ENCODE measurements around the gene MAEA.

The MAEA gene

DNA sequence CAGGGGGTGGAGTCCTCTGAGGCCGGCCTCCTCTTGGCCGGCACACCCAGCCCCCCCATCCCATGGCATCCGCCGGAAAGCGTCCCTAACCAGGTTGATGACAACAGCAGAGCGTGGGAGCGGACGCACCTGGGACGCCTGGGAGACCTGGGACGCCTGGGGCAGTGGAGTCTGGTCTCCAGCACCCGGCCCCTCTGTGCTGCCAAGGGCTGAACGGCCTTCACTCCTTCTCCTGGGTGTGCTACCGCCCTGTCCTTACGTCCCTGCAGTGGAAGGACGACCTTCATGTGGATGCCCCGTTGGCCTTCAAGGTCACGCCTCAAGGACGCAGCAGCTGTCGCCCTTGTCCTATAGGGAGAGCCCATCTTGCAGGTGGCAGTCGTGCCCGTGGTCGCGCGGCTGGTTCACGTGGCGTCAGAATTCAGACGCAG is 89.7 kb downstream of the MAEA start:
- DNase-seq (ENCODE audit: low read depth, low spot score), result no peak

DNA sequence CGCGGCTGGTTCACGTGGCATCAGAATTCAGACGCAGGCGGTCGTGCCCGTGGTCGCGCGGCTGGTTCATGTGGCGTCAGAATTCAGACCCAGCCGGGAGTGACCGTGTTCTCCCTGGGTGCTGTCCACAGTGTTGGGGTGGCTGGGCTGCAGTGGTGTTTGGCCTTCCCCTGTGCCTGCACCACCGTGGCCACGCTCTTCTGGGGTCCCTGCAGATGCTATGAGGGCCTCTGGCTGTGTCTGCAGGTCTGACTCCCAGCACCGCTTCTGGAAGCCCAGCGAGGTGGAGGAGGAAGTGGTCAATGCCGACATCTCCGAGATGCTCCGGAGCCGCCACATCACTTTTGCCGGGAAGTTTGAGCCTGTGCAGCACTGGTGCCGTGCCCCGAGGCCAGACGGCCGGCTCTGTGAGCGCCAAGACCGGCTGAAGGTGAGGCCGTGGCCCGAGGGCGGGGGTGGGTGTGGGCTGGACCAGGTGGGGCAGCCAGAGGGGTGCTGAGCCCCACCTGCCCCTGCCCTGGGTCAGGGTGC is 90.2 kb downstream of the MAEA start:
- no peak for DNase-seq (ENCODE audit: low read depth, low spot score)

DNA sequence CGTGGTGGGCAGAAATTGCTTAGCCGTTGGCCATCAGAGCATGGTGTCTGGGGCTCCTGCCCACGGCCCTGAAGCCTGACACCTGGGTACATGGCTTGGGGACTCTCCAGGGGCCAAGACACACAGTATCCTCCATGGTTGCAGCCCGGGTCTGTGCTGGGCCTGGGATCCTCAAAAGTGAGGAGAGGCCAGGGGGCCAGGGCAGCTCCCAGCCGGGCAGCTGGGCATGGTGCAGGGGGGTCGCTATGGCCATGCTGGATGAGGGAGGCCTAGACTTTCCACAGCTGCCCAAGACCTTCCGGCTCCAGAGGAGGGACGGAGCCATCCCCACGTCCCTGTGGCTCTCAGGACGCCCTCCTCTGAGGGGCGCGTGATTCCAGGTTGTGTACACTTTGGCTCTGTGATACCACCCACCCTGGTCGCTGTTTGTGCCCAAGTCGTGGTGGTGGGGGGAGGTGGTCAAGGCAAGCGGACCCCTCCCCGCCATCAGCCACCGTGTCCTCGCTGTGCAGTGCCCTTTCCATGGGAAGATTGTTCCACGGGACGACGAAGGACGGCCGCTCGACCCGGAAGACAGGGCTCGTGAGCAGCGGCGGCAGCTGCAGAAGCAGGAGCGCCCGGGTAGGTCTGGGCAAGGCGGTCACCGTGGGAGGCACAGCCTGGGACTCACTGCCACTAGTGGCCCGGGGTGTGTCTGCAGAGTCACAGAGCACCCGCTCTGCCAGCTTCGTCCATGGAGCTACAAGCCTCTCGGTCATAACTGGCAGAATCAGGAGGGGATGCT is 90.9 kb downstream of the MAEA start:
- no peak for DNase-seq (ENCODE audit: low read depth, low spot score)

- DNase-seq (ENCODE audit: low read depth, low spot score), result no peak
Measured at GRCh38 chr4:1381181-1381621, 91.5 kb downstream of the MAEA start.

GRCh38 chr4:1381944-1382541 is 92.4 kb downstream of the MAEA start:
- no peak for DNase-seq (ENCODE audit: low read depth, low spot score)

DNA sequence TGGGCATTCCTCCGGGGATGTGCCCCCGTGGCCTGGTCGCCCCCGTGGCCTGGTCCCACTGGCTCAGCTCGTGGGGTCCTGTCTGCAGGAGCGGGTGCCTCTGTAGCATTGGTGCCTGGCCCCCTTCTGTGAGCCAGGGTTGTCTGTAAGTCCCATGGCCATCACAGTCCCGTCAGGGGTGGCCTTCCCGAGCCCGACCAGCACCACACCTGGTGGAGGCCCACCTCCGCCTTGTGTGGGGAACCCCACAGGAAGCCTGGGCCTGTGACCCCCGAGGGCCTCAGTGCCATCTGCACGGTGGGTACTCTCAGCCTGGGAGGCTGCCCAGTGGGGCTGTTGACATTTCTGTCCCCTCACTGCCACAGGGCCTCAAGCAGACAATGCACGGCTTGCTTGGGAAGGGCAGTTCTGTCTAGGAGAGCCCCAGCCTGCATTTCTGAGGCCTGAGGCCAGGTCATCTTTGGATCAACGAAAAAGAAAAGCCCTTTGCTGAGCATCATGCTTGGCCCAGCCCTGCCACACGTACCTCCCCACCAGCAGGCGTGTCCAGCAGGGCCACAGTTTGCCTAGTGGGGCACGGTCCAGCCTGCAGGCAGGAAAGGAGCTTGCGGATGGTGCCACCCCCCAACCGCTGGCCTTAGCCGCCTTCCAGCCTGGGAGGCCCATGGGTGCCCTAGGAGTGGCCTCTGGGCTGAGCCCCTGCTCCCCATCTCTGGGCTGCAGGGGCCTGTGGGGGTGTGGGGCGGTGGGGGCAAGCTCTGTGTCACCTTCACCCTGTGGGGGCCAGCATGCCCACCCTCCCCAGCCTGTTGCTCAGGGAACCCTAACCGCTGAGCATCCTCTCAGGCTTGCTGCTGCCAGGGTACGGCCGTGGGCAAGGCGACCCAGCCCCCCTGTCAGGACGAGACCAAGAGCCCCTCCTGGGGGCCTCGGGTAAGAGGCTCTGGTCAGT is 93.4 kb downstream of the MAEA start:
- DNase-seq (ENCODE audit: low read depth, low spot score), result no peak

DNA sequence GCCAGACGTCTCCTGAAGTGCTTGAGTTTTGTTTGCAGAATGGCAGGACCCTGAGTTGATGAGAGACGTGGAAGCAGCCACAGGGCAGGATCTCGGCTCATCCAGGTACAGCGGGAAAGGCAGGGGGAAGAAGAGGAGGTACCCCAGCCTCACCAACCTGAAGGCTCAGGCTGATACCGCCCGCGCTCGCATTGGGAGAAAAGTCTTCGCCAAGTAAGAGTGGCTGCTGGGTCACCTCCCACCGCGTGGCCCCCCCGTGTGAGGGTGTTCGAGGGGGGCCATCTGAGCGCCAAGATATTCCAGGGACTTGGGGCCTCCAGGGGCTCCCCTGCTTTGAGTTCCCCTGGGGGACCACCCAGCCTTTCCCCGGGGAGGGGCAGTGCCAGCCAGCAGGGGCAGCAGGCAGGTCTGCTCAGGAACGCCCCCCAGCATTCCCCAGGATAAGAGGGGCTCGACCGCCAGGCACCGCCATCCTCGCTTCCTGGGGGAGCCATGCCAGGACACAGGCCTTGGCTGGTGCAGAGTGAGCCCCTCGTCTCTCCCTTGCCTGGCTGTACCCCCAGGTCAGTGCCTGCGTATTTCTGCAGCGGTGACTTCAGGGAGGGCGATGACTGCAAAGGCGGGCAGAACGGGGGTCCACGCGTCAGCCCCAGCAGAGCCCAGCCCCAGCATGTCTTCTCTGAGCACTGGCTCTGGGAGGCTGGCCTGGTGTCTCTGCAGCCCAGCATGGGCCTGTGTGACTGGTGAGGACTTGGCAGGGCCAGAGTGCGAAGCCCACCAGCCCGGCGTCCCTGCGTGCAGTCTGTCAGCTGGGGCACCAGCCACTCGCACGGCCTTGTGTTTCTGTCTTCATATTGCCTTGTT is 94.3 kb downstream of the MAEA start:
- no peak for DNase-seq (ENCODE audit: low read depth, low spot score)

GRCh38 chr4:1384675-1385372 is 95.1 kb downstream of the MAEA start:
- DNase-seq (ENCODE audit: low read depth, low spot score), result no peak

DNA sequence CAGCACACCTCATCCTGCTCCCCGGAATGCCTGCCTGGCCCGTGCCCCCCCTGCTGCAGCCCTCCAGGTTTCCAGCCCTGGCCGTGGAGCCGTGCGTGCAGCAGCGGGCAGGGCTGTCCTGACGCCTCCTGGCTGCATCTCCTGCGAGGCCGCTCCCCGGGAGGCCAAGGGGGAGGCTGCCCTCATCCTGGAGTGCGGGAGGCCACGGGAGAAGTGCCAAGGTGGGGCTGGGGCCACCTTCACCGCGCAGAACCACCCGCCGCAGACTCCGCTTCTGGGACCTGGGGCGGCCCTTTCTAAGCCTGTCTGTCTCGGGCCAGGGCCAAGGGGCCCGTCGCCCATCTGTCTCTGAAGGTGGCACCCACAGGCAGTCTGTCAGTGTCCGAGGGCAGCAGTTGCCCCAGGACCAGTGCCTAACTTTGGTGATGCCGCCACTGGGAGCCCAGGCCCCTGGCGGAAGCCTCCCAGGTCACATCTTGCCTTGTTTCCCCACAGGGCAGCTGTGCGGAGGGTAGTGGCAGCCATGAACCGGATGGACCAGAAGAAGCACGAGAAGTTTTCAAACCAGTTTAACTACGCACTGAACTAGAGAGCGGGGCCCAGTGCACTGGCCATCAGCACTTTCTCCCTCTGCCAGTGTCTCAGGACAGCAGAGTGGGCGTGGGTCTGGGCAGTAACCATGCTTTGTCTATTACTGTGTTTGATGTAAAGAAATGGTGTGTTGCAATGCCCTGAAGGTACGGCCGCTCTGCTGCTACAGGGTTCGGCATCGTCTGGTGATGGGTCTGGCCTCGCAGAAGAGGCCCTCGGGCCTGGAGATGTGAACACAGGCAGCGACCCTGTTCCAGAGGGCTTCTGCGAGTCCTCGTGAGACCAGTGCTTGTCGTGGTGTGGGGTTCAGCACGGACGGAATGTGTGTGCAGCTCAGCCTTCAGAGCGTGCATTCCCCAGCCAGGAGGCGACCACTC is 96.0 kb downstream of the MAEA start:
- no peak for DNase-seq (ENCODE audit: low read depth, low spot score)
